Ovary (tissue), 9 donors: ENCODE data around the gene NF1. TPM values are rescaled to one million over a fixed set of nuclear protein-coding genes. Genes with fewer than 3 reads are reported as not detected.

ENCODE experiments used
- DNase-seq, 5 donors: peaks; one replicate each; pipeline ENCODE4 v3.0.0-alpha.2; 2019 to 2020
- H3K27ac ChIP-seq, 2 donors: fragments of 200-600 bp; one replicate each; pipeline versions ENCODE4 v1.5.1 to v1.8.0; 2019 to 2022
- H3K27me3 ChIP-seq: fragments of 200-600 bp; one replicate; pipeline ENCODE4 v1.8.0; 2022
- H3K36me3 ChIP-seq: fragments of 200-600 bp; sonication (generic); one replicate; pipeline ENCODE4 v1.5.1; 2019
- H3K4me1 ChIP-seq: one replicate; pipeline ENCODE4 v1.8.1; 2013; ENCODE audit warnings: mild to moderate bottlenecking, moderate library complexity; ENCODE audit not compliant: insufficient read depth
- H3K4me3 ChIP-seq: fragments of 200-600 bp; sonication (generic); one replicate; pipeline ENCODE4 v1.5.1; 2017
- H3K9me3 ChIP-seq, 2 donors: fragments of 200-600 bp in 1 of 2; sonication (generic) in 1 of 2; one replicate each; pipeline versions ENCODE4 v1.5.1 to v1.8.1; 2013 to 2019; ENCODE audit warnings: mild to moderate bottlenecking in 1 of 2, moderate library complexity in 1 of 2
- CTCF ChIP-seq, 3 donors: fragments of 450-650 bp in 2 of 3; fragments of 200-600 bp in 1 of 3; IDR thresholded peaks; one replicate each; pipeline versions ENCODE4 v1.5.1 to v1.8.0; 2016 to 2022; ENCODE audit warnings: antibody characterized with exemption in 3 of 3, mild to moderate bottlenecking in 1 of 3
- EP300 ChIP-seq: sonication (generic); formaldehyde crosslinking; IDR thresholded peaks from one replicate; pipeline ENCODE4 v1.6.1; 2017; ENCODE audit warnings: antibody characterized with exemption
- POLR2A ChIP-seq: fragments of 450-650 bp; IDR thresholded peaks from one replicate; pipeline ENCODE4 v1.6.1; 2017; ENCODE audit warnings: antibody characterized with exemption, mild to moderate bottlenecking, moderate library complexity
- WGBS, 3 donors: extraction: QIAGEN DNeasy Blood & Tissue Kit in 1 of 3; methylation state at CpG; one replicate each; pipeline versions ENCODE4 v1.1.5 to v1.1.7; 2013 to 2017; 5-methylcytosine and 5-hydroxymethylcytosine counted together
- intact Hi-C, 4 donors: fragments of 100-400 bp; cut with DNase I; formaldehyde crosslinking; loops; one replicate each; pipeline versions ENCODE4 v1.11.0 to v1.15.1; 2022 to 2023
- polyA plus RNA-seq, 2 donors: library from polyadenylated mRNA; stranded (reverse); fragments of 200-250 nt in 1 of 2; fragments of 350-450 nt in 1 of 2; fragmentation: Illumina TruSeq in 1 of 2; extraction: RNeasy Lipid Tissue Mini Kit (QIAGEN cat#74804) in 1 of 2; gene quantifications; one replicate each; pipeline ENCODE4 v1.2.3, GENCODE V29; 2013 to 2014
- total RNA-seq, 7 donors: library from RNA; depleted of rRNA in 2 of 7; stranded (reverse); fragments of >200 nt in 2 of 7; fragmentation: NEBNext Ultra II Directional in 3 of 7; extraction: Animal tissue kit (Norgen Biotek cat#: 25700) in 3 of 7; gene quantifications; one replicate each; pipeline versions ENCODE4 v1.1.0 to v1.2.4, GENCODE V29; 2016 to 2023
- donor health status: DM: no; HTN: no; CAD: no; lungs with moderate emphysema.
- donor health status: DM: no; HTN: no; CAD: no.
- donor health status: Bipolar disorder and iron deficiency.
- donor health status: DM: yes; HTN: yes; CAD: no.
- donor health status: DM: no; HTN: no; CAD: no.
- donor health status: DM: yes; HTN: yes; CAD: no.

NF1 gene
- total and polyA plus RNA-seq, 9 donors = 11.1 to 62.0 (median 57.0) TPM

- intact Hi-C loops = loop anchor here in 1 of 4 donors (10.0 kb wide), 2 partner anchors 197 to 307 kb away; partner anchors contain the start of gene TEFM
- Histone ChIP-seq H3K4me3 (no peak overlapping the region), H3K9me3 (no peaks in the 10 kb centered on the region), H3K36me3 (no peaks in the 10 kb centered on the region), H3K27ac (no peak overlapping the region), H3K4me1 (no peaks in the 10 kb centered on the region), H3K27me3 (no peaks in the 10 kb centered on the region)
- TF ChIP-seq CTCF (IDR thresholded peaks at IDR 0.05) = no peak
- TF ChIP-seq POLR2A = no peak
- no peak for TF ChIP-seq EP300
- no peak for DNase-seq
Measured at GRCh38 chr17:31211352-31212012, 116.7 kb downstream of the NF1 start.

GRCh38 chr17:31216031-31216751 lies 121.4 kb downstream of the NF1 start:
- WGBS, 3 donors = 37 to 39% (median 38%) methylated on average over 5 of the region's 5 CpGs

GRCh38 chr17:31224366-31224765 lies 129.6 kb downstream of the NF1 start:
- H3K9me3 ChIP-seq = no peaks in the 10 kb centered on the region
- DNase-seq = no peak
- H3K4me3 ChIP-seq = no peak overlapping the region
- H3K36me3 ChIP-seq = no peaks in the 10 kb centered on the region
- intact Hi-C loops = no loop called here
- TF ChIP-seq POLR2A = no peak
- no peak for TF ChIP-seq EP300
- TF ChIP-seq CTCF (IDR thresholded peaks at IDR 0.05) = no peak
- no peak overlapping the region for H3K27ac ChIP-seq
- H3K27me3 ChIP-seq = no peaks in the 10 kb centered on the region
- no peaks in the 10 kb centered on the region for H3K4me1 ChIP-seq
- WGBS, 3 donors = 94 to 100% (median 98%) methylated on average over 1 of the region's 1 CpG

More at GRCh38 chr17:31216031-31216751, 121.4 kb downstream of the NF1 start:
- peak in 1 of 5 donors; percentile 34 for DNase-seq
- Histone ChIP-seq H3K27me3 (no peaks in the 10 kb centered on the region), H3K9me3 (no peaks in the 10 kb centered on the region), H3K4me3 (no peak overlapping the region), H3K4me1 (no peaks in the 10 kb centered on the region), H3K27ac (no peak overlapping the region), H3K36me3 (no peaks in the 10 kb centered on the region)
- peak; percentile 56 to 63 (median 56) for TF ChIP-seq CTCF (IDR thresholded peaks at IDR 0.05)
- no peak for TF ChIP-seq EP300
- intact Hi-C loops = loop anchor here in 2 of 4 donors (5.0 to 10.0 kb wide), 3 partner anchors 201 to 311 kb away; partner anchors contain the start of gene TEFM (in 1 of the 2)

- Histone ChIP-seq H3K4me3 (no peak overlapping the region), H3K27me3 (no peaks in the 10 kb centered on the region), H3K27ac (no peak overlapping the region), H3K9me3 (no peaks in the 10 kb centered on the region), H3K36me3 (no peaks in the 10 kb centered on the region), H3K4me1 (no peaks in the 10 kb centered on the region)
- 86 to 90% (median 87%) methylated on average over 2 of the region's 2 CpGs for WGBS, 3 donors
- TF ChIP-seq POLR2A (no peak), EP300 (no peak), CTCF (IDR thresholded peaks at IDR 0.05) (no peak)
- no peak for DNase-seq
- intact Hi-C loops = no loop called here
Measured at GRCh38 chr17:31225831-31226230, 131.1 kb downstream of the NF1 start.
